CD1c-positive myeloid dendritic cell (primary cell): ENCODE measurements around the gene KRT16.
"Not testable (repeated sequence)": the region's sequence is repeated elsewhere in the genome, so short reads cannot be mapped to it uniquely, and the experiment has no call there.

Source experiments
- DNase-seq: peaks from one replicate; pipeline ENCODE4 v3.0.0-alpha.2; 2016; ENCODE audit errors: extremely low spot score

Gene KRT16

DNA sequence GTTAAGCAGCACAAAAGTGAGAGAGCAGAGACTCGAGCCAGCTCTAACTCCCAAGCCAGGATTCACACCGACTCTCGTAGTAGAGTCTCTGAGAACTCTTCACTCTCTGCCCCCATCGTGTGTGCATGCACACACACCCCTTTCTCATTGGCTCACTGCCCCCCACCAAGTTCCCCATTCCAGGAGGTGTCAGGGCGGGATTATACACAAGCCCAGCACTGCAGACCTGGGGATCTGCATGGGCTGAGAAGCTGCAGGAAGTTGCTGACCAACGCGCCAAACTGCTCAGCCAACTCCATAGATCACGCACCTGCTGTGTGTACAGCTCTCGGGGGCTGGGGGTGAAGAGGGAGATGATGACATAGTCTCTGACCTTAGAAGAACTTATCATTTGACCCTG is 2.2 kb upstream of the KRT16 start:
- not testable (repeated sequence) for DNase-seq

DNA sequence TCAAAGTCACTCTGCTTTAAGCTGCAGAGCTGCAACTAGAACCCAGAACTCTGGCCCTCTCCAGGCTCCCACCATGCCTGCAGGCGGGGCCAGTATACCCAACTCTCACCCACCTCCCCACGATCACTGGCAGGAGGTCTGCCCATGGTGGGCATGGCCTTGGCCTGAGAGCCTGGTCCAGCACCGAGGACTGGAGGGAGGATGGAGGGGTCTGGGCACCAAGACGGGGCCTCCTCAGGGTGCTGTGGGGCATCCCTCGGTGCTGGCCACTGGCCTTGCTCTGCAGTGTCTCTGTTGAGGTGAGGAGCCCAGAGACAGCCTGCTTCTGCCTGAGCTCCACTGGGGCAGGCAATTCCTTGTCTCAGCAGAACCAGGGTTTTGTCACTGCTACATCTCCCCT is 1.5 kb upstream of the KRT16 start:
- no peak for DNase-seq

DNA sequence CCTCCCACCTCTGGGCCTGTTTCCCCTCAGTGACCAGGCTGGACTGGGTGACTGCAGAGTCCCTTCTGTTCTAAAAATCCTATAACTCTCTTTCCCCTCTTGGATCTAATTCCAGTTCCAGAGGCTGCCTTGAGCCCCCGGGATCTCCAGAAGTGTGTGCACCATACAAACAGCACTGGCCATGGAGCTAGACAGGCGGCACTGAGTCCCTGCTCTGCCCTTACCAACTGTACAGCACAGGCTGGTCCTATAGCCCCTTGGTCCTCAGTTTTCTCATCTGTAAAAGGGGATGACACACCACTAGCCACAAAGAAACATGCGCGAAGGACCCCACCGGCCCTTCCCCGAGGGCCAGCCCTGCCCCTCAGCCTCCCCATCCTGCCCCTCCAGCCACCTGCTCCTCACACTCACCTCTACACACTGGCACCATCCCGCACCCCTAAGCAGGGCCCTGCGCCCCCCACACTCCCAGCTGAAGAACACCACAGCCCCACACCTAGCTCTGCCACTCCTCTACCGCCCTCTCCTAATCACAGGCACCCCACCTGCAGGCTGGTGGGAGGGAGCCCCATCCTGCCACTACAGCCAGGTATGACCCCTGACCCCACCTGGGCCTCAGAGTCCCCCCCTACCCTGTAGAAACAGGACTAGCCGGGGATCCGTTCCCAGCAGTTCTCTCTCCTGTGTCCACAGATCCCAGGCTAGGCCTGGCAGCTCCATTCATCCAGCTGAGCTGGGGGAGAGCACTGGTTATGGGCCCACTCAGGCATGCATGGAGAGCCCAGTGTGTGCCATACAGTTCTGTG is 913 bp upstream of the KRT16 start:
- no peak for DNase-seq

DNA sequence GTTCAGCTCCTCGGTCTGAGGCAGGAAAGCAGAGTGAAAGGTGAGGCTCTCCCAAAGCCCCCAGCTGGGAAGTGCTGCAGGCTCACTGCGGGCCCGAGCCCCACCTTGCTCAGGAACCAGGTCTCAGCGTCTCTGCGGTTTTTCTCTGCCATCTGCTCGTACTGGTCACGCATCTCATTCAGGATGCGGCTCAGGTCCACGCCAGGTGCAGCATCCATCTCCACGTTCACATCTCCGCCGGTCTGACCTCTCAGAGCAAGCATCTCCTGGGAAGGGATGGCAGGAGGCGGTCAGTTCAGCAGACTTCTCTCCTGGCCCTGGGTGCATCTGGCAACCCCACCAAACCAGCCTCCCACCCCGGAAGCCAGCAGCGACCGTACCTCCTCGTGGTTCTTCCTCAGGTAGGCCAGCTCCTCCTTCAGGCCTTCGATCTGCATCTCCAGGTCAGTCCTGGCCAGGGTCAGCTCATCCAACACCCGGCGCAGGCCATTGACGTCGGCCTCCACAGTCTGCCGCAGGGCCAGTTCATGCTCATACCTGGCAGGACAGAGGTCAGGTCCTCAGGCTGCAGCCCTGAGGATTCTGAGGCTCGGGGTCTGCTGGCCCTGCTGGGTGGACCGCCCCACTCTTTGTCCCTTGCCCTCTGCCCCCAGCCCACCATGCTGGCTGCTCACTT is 1.5 kb downstream of the KRT16 start:
- no peak for DNase-seq

DNA sequence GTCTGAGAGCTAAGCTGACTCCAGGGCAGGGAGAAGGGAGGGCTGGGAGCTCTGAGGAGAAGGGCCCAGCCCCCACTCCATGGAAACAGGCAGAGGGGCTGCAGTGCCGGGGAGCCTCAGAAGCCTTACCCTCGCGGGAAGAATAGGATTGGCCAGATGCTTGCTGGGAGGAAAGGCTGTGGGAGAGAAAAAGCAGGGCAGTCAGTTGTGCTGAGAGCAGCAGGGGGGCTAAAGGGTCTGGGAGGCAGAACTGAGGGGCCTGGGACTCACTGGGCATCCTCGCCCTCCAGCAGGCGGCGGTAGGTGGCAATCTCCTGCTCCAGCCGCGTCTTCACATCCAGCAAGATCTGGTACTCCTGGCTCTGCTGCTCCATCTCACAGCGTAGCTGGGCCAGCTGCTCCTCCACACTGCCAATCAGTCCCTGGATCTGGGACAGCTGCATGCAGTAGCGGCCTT is 2.5 kb downstream of the KRT16 start:
- not testable (repeated sequence) for DNase-seq

DNA sequence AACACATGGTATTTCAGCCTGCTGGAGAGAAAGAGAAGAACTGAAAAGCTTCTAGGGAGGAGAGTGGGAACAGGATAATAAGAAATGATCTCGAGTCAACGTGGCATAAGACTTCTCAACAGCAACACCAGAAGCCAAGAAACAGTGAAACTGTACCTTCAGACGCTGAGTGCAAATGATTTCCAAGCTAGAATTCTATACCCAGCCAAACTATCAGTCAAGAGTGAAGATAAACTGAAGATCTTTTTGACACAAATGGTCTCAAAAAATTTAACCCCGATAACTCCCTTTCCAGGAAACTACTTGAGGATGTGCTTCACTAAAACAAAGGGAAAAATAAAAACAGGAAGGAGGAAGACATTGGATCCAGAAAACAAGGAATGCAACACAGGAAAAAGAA is 5.6 kb downstream of the KRT16 start:
- not testable (repeated sequence) for DNase-seq

DNA sequence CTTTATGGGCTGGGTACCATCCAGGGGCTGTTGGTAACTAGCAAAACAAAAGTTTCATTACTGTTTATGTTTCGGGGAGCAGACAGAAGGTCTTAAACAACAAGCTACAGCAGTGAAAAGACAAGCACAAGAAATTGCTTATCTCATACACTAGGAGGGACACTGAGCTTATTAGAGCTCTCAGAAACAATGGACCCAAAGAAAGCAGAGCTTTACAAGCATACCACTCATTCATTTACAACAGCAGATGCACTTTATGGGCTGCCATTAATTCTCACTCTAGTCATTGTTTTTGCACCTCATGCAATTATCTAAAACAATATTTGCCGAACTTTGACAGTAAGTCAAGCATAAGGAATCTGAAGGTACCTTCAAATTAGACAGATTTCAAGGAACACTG is 10.0 kb downstream of the KRT16 start:
- DNase-seq: no peak

DNA sequence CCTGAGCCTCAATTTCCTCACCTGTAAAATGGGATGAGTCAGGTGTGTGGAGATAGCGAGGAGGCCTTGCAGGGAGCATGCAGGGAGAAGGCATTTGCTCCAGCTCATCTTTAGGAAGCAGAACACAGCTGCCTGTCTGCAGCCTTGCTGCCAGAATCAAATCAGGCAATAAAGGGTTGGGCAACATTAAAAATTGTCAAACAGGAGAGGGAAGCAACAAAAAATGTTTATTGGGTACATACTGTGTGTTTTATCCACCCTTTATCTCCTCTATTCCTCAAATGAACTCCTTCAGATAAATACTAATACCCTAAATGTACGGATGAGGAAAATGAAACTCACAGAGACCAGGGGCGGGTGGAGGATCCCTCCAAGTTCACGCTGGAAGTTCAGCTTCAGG is 12.2 kb downstream of the KRT16 start:
- no peak for DNase-seq

DNA sequence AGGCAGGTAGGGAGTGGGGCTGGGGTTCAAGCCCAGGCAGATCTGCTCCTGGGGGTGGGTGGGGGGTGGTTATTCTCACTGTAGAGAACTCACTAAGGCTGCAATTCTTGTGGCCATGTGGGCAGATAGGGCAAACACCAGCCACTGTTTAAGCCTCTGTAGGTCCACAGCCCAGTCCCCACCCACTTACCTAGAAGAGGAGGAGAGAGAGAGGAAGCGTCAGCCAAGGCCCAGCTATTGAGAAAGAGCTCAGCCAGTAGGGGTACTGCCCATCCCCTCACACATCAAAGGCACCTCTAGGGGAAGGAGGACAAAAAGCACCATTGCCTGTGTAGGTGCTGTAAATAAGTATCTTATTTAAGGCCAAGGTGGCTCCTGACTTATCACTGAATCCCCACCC is 12.9 kb downstream of the KRT16 start:
- no peak for DNase-seq

DNA sequence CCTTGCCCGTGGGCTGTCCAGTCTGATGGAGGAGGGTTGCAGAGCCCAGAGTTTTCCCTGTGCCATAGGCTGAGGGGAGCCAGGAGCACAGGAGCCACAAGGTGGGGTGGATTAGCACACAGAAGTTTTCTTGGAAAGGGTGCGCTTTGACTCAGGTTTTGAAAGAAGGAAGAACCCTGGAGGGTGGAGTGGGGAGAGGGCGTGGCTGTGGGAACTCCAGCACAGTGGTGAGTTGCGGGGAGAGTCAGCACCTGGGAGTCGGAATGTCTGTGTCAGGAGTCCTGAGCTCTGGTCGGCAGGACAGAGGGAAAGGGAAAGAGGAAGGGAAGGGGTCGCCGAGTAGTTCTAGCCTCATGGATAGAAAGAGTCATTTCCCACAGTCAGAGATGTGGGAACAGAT is 17.0 kb downstream of the KRT16 start:
- no peak for DNase-seq

DNA sequence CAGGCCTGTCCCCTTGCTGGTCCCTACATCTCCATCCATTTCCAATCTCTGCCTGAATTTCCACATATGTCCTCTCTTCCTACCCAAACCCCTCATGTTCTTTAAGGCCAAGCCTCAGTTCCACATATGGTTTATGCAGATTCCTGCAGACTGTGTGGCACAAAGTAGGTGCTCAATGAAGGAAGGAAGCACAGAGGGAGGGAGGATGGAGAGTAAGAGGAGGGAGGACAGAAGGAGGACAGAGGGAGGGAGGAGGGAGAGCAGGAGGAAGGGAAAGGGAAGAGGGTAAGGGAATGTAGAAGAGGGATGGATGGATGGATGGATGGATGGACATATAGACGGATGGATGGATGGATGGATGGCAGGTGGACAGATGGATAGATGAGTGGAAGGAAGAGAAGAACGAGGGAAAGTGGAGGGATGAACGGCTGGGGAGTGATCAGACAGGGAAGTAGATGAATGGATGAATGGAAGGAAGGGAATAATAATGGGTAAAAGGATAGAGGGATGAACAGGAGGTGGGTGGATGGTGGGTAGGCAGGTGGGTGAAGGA is 18.1 kb downstream of the KRT16 start:
- no peak for DNase-seq

DNA sequence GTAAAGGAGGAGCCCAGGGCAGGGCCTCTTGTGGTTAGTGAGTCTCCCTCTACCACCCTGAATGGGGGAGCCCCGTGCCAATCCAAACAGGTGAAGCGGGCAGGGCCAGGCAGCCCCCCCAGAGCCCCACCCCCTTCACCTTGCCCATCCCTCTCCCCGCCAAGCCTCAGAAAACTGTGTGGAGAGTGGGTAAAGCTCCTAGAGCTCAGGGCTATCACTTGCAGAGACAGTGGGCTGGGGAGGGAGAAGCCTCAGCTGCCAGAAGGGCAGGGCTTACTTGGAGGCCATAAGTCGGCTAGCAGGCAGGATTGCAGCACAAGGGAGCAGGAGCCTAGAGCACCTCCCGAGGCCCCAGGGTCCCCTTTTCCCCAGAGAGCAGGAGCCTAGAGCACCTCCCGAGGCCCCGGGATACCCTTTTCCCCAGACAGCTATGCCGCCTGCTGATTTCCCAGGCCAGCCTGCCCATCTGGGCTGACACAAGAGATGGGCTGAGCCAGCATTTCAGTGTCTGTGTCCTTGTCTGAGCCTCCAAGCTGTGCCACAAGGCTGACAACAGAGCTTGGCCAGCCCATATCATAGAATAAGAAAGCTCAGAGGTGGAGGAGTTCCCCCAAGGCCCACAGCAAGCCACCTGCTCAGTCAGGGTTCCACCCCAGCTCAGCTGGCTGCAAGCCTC is 19.1 kb downstream of the KRT16 start:
- DNase-seq: no peak

DNA sequence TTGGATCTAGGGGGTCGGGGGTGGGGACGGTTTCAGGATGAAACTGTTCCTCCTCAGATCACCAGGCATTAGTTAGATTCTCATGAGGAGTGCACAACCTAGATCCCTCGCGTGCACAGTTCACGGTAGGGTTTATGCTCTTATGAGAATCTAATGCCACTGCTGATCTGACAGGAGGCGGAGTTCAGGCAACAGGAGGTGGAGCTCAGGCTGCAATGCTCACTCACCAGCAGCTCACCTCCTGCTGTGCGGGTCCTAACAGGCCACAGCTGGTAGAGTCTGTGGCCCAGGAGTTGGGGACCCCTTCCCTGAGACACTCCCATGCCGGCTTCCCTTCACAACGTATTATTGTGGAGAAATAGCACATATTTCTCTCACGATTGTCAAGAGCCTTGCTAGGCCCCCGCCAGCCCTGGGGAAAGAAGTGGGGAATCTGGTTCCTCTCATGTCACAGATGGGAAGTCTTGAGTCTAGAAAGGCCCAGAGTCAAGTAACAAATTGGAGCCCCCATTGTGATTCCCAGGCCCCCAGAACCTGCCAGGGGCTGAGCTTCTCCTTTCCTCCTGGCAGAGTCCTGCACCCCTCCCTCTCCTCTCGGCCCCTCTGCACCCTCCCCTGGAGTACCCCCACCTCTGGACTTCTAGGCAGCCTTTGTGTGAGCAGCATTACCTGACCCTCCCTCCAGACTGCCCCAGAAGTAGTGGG is 19.8 kb downstream of the KRT16 start:
- no peak for DNase-seq

DNA sequence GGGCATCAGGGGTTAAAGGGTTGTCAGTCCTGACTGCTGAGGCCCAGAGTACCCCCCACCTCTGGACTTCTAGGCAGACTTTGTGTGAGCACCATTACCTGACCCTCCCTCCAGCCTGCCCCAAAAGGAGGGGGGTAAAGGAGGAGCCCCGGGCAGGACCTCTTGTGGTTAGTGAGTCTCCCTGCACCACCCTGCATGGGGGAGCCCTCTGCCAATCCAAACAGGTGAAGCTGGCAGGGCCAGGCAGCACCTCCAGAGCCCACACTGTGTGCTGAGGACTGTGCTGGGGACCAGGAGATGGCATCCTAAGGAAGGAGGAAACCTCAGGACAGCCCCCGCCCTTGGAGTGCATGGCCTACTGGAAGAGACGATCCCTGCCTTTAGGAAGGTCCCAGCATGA is 23.3 kb downstream of the KRT16 start:
- DNase-seq: no peak

DNA sequence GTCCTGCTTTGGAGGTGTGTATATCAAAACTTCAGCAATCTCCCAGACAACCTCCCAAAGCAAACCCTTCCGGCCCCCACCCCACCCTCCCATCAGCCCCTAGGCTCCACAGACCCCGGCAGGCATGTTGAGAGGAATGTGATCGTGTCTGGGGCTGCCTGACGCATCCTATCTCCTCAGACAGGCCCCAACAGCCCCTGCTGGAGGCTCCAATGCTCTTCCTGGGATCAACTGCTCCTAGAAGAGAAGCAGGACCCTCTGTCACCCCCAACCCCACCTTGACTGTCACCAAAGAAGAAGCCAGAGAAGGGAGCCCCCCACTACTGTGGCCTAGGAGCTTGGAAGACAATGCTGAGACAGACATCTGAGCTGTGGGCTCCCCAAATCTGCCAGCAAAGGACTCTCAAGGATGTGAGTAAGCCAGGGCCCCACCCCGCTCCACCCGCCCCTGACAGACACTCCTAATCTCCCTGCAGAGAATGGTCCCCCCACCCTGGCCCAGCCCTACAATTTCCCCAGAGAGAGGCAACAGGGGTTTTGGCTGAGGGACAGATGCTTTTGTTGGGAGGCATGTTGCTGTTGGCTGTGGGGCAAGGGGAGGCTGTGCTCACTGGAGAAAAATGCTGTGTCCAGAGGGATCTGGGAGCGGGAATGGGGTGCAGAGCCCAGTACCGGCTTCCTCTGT is 24.3 kb downstream of the KRT16 start:
- no peak for DNase-seq

DNA sequence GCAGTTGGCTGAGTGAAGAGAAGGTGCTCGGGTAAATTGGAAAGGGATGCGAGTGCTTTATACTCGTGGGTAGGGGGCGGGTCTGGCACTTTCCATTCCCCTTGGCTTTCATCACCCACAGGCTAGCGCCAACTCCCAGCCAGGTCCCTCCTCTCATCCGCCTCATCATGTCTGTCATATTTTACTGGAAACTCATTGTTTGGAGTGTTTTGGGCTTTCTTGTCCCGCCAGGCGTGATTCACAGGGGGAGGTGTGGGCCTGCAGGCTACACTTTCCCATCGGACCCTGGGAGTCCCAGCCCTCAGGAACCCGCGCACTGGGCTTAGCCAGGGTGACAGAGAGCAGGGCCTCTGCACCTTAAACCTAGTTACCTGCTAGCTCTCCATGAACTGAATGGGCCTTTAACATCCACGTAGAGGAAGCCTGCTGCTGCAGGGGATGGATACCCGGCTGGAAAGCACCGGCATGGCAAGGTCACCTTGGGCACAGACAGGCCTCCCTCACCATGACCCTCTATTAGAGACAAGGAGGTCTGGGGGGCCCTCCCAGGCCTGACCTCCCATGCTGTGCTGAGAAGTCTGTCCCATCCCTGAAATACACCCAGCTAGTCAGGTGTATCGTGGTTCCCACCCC is 25.6 kb downstream of the KRT16 start, which contains the start of gene KRT14:
KRT14 (minus strand) TSS at position 33 of the 633 bp plus-strand sequence. CDS start 61 bp downstream, outside the sequence.
- DNase-seq: no peak

DNA sequence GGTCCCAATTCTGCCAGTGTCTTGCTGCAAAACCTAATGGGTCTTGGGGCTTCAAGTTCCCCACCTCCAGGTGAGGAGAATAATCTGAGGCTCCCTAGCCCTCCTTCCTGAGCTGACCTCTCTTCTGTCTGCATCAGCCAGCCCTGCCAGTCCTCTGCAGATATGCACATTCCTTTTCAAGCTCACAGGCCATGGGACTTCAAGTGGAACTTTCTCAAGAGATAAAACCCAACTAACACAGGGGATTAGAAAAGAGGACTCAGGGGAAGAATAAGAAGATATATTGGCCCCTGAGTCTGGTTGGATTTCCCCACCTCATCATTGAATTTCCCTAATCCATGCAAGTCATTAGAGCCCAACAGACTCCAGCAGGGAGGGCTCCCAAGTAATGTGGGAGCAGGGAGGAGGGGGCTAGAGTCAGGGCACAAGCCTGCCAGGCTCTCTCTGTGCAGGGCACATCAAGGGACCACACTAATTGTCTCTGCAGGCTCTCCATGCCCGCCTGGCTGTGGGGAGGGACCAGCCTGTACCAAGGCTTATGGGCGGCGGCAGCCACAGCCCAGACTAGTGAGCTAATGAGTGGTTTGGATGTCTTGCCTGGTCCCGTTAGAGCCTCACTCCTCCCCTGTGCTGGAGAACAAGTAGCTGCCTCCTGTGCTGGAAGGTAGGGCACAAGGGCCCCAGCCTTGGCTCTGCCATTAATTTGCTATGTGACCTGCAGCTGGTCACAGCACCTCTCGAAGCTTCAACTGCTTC is 27.1 kb downstream of the KRT16 start:
- DNase-seq: no peak

DNA sequence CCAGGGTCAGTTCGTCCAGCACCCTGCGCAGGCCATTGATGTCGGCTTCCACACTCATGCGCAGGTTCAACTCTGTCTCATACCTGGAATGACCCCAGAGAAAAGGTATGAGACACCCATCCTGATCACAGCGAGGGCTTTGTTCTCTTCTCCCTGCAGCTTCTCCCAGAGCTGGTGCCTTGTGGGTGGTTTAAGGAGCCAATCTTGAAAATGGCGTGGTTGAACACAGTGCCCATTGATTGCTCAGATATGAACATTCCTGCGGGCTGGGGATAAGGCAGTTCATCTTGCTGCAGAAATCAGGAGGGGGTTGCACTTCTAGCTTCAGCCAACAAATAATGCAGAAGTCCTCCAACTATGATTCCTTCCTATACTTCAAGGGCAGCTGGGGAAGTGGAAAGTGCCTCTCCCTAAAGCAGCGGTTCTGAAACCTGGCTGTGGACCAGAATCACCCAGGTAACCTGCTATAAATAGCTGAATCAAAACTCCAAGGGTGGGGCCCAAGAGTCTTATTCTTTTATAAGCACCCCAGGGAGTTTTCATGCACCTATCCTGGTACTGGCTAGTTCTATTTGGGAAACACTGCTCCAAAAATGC is 28.1 kb downstream of the KRT16 start:
- not testable (repeated sequence) for DNase-seq
